RWPE2 (cell line): Measurements from ENCODE around the gene FBXL20.
"Not testable (repeated sequence)": the region's sequence is repeated elsewhere in the genome, so short reads cannot be mapped to it uniquely, and the experiment has no call there.

Source experiments
- ATAC-seq: fragments of 200-7000 bp; cut with Tn5 transposase; 3 replicates; pipeline ENCODE4 v1.9.1; 2021; ENCODE audit warnings: low read depth
- DNase-seq: peaks from one replicate; pipeline ENCODE4 v3.0.0-alpha.2; 2020; ENCODE audit warnings: low spot score
- H3K27ac ChIP-seq: fragments of 450-650 bp; 2 replicates; pipeline ENCODE4 v1.5.1; 2017; ENCODE audit warnings: mild to moderate bottlenecking; ENCODE audit not compliant: poor library complexity, severe bottlenecking
- H3K27me3 ChIP-seq: fragments of 250-450 bp; sonication (Bioruptor Pico); 2 replicates; pipeline ENCODE4 v1.5.1; 2021; ENCODE audit warnings: mild to moderate bottlenecking, moderate library complexity; ENCODE audit not compliant: insufficient read depth, poor library complexity, severe bottlenecking
- H3K36me3 ChIP-seq: fragments of 250-450 bp; sonication (Bioruptor Pico); 2 replicates; pipeline ENCODE4 v1.5.1; 2020; ENCODE audit warnings: low read depth, mild to moderate bottlenecking, moderate library complexity
- H3K4me1 ChIP-seq: fragments of 250-450 bp; sonication (Bioruptor Pico); 2 replicates; pipeline ENCODE4 v1.5.1; 2021; ENCODE audit warnings: mild to moderate bottlenecking, moderate library complexity; ENCODE audit not compliant: insufficient read depth, poor library complexity, severe bottlenecking
- H3K4me3 ChIP-seq: fragments of 250-450 bp; sonication (Bioruptor Pico); 2 replicates; pipeline ENCODE4 v1.5.1; 2021; ENCODE audit warnings: mild to moderate bottlenecking, moderate library complexity; ENCODE audit not compliant: severe bottlenecking
- H3K9me3 ChIP-seq: fragments of 250-450 bp; sonication (Bioruptor Pico); 2 replicates; pipeline ENCODE4 v1.5.1; 2021; ENCODE audit warnings: mild to moderate bottlenecking, moderate library complexity; ENCODE audit not compliant: severe bottlenecking
- TF ChIP-seq, protein P1 (sequence below): fragments of 450-650 bp; IDR thresholded peaks from one replicate; pipeline ENCODE4 v1.5.1; 2017; ENCODE audit warnings: mild to moderate bottlenecking, moderate library complexity; ENCODE audit not compliant: poor library complexity, severe bottlenecking

The FBXL20 gene

DNA sequence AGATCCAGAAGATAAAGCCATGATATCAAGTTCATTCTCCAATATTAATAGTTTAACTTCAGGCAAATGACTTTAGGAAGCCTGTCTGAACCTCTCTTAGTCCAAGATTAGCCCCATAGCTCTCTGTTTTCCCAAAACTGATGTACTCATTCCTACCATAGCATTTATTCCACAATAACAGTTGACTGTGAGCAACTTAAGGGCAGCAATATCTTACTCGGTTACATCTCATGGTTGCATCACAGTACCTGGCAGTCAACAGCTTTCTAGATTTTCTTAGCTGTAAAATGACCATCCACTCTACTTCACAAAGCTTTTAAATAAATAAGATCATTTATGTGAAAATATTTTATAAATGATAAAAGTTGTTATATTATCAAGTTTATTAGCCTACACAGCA, 117.5 kb downstream of the FBXL20 start:
- H3K36me3 ChIP-seq: 0 out of 2 replicates have a peak, but pooled peaks cover 3% of the 10 kb centered on the region
- TF ChIP-seq, protein P1, sequence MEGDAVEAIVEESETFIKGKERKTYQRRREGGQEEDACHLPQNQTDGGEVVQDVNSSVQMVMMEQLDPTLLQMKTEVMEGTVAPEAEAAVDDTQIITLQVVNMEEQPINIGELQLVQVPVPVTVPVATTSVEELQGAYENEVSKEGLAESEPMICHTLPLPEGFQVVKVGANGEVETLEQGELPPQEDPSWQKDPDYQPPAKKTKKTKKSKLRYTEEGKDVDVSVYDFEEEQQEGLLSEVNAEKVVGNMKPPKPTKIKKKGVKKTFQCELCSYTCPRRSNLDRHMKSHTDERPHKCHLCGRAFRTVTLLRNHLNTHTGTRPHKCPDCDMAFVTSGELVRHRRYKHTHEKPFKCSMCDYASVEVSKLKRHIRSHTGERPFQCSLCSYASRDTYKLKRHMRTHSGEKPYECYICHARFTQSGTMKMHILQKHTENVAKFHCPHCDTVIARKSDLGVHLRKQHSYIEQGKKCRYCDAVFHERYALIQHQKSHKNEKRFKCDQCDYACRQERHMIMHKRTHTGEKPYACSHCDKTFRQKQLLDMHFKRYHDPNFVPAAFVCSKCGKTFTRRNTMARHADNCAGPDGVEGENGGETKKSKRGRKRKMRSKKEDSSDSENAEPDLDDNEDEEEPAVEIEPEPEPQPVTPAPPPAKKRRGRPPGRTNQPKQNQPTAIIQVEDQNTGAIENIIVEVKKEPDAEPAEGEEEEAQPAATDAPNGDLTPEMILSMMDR: no peak
- no peak overlapping the region for H3K27ac ChIP-seq
- H3K9me3 ChIP-seq: no peaks in the 10 kb centered on the region
- no peak for ATAC-seq
- H3K27me3 ChIP-seq: no peaks in the 10 kb centered on the region
- H3K4me3 ChIP-seq: no peak overlapping the region
- DNase-seq: no peak
- H3K4me1 ChIP-seq: no peaks in the 10 kb centered on the region

DNA sequence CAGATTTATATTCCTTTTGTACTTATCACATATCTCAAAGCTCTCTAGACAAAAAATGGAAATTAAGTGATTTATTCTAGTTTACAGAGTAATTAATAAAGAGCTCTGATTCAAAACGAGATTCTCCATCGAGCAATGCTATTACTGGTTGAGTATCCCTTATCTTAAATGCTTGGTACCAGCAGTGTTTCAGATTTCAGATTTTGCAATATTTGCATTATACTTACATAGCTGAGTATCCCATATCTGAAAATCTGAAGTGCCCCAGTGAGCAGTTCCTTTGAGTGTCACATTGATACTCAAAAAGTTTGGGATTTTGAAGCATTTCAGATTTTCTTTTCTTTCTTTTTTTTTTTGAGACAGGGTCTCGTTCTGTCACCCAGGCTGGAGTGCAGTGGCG, 118.3 kb downstream of the FBXL20 start:
- TF ChIP-seq, protein P1: no peak
- no peak for ATAC-seq
- Histone ChIP-seq H3K4me3 (no peak overlapping the region), H3K4me1 (no peaks in the 10 kb centered on the region), H3K27me3 (no peaks in the 10 kb centered on the region), H3K9me3 (no peaks in the 10 kb centered on the region), H3K27ac (no peak overlapping the region), H3K36me3 (0 out of 2 replicates have a peak, but pooled peaks cover 3% of the 10 kb centered on the region)
- no peak for DNase-seq

DNA sequence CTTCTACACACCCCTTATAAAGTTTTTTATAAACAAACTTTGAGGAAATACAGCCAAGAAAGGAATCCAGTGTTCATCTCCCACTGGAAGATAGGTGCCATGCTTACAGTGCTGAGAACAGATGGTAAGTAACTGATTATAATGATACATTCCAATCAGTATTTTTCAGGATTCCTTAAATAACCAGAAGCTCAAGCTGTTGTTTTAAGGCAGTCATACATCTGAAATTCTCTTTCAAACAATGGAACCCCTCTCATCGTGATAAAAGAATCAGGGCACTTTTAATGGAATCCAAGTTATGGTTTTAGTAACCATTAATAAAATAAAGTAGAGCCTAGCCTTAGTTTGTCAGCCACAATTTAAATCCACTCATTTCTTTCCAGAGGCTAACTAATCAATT, 119.6 kb downstream of the FBXL20 start:
- no peaks in the 10 kb centered on the region for H3K9me3 ChIP-seq
- H3K4me1 ChIP-seq: no peaks in the 10 kb centered on the region
- H3K27ac ChIP-seq: no peak overlapping the region
- TF ChIP-seq, protein P1: no peak
- ATAC-seq: no peak
- no peak overlapping the region for H3K4me3 ChIP-seq
- 0 out of 2 replicates have a peak, but pooled peaks cover 3% of the 10 kb centered on the region for H3K36me3 ChIP-seq
- no peaks in the 10 kb centered on the region for H3K27me3 ChIP-seq
- no peak for DNase-seq

- H3K4me3 ChIP-seq, DNase-seq, ATAC-seq, H3K9me3 ChIP-seq, H3K36me3 ChIP-seq, H3K27me3 ChIP-seq, H3K4me1 ChIP-seq, H3K27ac ChIP-seq: not testable (repeated sequence)
Observed at GRCh38 chr17:39278246-39278645, 123.2 kb downstream of the FBXL20 start.

GRCh38 chr17:39277110-39277509, 124.3 kb downstream of the FBXL20 start:
- H3K4me1 ChIP-seq: no peaks in the 10 kb centered on the region
- no peaks in the 10 kb centered on the region for H3K9me3 ChIP-seq
- H3K4me3 ChIP-seq: no peak overlapping the region
- 0 out of 2 replicates have a peak, but pooled peaks cover 3% of the 10 kb centered on the region for H3K36me3 ChIP-seq
- TF ChIP-seq, protein P1: no peak
- no peak overlapping the region for H3K27ac ChIP-seq
- no peak for DNase-seq
- ATAC-seq: no peak
- no peaks in the 10 kb centered on the region for H3K27me3 ChIP-seq
